VCaP (cell line): ENCODE measurements around the gene ATN1.

ENCODE experiments used
- H3K27ac ChIP-seq: fragments of 450-650 bp; 2 replicates; pipeline ENCODE4 v1.5.1; 2017
- TF ChIP-seq, protein P1 (sequence below): fragments of 450-650 bp; conservative IDR thresholded peaks from 2 replicates; pipeline ENCODE4 v1.5.1; 2017; ENCODE audit warnings: mild to moderate bottlenecking, moderate library complexity

Gene ATN1

DNA sequence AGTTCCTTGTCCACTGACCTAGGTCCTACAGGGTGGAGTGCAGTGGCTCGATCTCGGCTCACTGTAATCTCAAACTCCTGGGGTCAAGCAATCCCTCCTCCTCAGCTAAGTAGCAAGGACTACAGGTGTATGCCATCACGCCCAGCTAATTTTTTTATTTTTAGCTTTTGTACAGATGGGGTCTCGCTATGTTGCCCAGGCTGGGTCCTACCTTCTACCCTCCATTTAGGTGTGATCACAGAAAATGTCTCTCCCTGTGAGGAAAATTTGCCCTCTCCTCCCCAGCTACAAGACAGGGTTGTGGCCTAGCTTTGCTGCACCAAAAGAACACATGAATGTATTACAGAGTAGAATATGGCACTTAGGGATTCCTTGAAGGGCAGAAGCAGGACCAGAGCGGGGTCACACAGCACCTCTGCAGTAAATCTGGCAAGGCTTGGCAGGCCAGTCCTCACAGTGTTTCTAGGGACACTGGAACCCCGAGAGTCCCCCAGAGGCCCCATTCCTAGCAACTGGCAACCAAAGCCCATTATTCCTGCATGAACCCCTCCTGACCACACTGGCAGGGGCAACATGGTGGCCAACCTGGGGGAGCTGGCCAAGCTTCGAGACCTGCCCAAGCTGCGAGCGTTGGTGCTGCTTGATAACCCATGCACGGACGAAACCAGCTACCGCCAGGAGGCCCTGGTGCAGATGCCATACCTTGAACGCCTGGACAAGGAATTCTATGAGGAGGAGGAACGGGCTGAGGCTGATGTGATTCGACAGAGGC is 15.4 kb upstream of the ATN1 start:
- no peak overlapping the region for H3K27ac ChIP-seq
- TF ChIP-seq, protein P1, sequence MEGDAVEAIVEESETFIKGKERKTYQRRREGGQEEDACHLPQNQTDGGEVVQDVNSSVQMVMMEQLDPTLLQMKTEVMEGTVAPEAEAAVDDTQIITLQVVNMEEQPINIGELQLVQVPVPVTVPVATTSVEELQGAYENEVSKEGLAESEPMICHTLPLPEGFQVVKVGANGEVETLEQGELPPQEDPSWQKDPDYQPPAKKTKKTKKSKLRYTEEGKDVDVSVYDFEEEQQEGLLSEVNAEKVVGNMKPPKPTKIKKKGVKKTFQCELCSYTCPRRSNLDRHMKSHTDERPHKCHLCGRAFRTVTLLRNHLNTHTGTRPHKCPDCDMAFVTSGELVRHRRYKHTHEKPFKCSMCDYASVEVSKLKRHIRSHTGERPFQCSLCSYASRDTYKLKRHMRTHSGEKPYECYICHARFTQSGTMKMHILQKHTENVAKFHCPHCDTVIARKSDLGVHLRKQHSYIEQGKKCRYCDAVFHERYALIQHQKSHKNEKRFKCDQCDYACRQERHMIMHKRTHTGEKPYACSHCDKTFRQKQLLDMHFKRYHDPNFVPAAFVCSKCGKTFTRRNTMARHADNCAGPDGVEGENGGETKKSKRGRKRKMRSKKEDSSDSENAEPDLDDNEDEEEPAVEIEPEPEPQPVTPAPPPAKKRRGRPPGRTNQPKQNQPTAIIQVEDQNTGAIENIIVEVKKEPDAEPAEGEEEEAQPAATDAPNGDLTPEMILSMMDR, result no peak

DNA sequence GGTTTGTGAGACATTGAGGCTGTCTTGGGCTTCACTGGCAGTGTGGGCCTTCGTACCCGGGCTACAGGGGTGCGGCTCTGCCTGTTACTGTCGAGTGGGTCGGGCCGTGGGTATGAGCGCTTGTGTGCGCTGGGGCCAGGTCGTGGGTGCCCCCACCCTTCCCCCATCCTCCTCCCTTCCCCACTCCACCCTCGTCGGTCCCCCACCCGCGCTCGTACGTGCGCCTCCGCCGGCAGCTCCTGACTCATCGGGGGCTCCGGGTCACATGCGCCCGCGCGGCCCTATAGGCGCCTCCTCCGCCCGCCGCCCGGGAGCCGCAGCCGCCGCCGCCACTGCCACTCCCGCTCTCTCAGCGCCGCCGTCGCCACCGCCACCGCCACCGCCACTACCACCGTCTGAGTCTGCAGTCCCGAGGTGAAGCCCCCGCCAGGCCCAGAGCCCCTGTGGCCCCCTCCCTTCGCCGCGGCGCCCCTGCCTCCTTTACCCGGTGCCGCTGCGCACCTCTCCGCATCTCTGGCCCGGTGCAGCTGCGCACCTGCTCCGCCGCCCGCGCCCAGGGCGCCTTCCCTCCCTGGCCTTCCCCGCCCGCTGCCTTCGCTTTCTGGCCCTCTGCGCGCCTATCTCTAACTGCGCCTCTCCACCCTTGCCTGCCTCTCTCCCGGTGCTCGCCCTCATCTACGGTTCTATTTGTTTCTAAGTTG is 13.4 kb upstream of the ATN1 start, which contains the start of gene ENO2:
Gene ENO2, plus strand, starts transcription at position 335 of the 701 bp plus-strand sequence. CDS start 1,253 bp downstream, outside the sequence.
- H3K27ac ChIP-seq, result peak within 1 kb of the TSS; percentile 68
- TF ChIP-seq, protein P1, result no peak

DNA sequence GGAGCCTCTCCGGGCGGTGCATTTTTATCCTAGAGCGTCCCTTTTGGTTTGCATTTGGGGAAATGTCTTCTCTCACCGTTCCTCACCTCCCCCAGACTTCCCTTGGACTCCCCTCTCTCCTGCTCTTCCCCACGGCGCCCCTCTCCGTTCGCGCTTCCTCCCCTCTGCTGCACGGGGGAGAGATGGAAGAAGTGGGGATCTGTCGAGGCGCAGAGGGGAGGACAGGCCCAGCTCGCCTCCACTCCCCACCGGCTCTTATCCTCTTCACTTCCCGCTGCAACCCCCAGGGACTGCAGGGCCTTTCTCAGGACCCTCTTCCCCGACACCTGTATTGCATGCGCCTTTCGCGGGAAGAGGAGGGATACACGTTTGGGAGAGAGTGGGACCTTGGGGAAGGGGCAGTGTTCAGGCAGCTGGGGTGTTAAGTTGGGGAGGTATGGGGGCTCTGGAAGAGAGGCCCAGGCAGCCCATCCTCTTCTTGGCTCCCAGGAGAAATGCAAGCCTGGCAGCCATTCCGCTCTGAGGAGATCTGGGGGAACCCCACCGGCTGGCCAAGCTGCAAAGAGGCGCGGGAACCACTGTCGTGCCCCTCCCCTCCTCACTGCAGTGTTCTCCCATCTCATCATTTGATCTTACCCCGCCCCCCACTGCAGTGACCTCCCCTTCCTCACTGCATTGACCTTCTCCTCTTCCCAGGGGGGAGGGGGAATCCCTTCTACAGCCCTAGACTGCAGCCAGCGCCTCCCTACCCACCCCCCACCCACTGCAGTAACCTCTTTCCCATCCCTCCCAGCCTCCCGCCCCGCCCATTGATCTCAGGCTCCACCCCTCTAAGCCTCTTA is 12.6 kb upstream of the ATN1 start:
- TF ChIP-seq, protein P1, result no peak
- H3K27ac ChIP-seq, result peak overlapping the region; percentile 68

DNA sequence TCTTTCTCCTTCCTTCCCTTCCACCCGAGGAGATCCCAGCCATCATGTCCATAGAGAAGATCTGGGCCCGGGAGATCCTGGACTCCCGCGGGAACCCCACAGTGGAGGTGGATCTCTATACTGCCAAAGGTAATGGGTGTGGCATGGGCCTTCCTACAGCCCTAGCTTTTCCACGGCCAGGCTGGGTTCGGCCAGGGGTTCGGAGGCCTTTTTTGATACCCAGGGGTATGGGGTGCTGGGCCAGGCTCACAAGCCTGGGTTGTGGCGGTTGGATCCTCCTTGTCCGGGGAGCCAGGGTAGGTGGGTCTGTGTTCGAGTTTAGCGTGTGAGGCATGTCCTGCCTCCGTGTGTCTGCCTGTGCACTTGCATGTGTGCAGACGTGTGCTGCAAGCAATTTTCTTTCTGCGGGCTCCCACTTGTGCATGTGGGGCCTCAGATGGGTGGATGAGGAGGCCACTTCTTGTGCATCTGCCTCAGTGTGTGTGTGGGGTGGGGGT is 11.9 kb upstream of the ATN1 start:
- TF ChIP-seq, protein P1, result no peak
- no peak overlapping the region for H3K27ac ChIP-seq

DNA sequence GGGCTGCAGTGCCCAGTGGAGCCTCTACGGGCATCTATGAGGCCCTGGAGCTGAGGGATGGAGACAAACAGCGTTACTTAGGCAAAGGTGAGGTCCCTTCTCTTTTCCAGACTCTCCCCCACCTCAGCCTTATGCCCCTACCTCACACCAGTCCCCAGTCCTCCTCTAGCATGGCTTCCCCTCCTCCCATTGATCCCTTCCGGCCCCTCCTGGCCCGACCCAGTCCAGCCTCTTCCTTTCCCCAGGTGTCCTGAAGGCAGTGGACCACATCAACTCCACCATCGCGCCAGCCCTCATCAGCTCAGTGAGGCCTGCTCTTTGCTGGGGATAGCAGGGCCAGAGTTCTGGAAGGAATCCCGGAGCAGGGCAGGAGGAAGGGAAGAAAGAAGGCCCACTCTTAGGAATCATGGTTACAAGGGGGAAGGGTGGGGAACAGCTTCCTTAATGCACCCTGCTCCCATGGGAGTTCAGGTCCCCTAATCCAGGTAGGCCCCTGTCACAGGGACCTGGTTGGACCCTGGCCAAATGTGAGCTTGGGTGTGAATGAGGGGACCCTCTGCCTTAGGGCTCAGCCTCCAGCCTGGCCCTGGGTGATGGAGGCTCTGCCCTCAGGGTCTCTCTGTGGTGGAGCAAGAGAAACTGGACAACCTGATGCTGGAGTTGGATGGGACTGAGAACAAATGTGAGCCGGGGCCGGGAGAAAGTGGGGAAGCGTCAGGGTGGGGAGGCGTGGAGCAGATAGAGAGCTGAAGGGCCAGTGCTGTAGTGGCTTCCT is 11.1 kb upstream of the ATN1 start:
- H3K27ac ChIP-seq, result no peak overlapping the region
- TF ChIP-seq, protein P1, result no peak

DNA sequence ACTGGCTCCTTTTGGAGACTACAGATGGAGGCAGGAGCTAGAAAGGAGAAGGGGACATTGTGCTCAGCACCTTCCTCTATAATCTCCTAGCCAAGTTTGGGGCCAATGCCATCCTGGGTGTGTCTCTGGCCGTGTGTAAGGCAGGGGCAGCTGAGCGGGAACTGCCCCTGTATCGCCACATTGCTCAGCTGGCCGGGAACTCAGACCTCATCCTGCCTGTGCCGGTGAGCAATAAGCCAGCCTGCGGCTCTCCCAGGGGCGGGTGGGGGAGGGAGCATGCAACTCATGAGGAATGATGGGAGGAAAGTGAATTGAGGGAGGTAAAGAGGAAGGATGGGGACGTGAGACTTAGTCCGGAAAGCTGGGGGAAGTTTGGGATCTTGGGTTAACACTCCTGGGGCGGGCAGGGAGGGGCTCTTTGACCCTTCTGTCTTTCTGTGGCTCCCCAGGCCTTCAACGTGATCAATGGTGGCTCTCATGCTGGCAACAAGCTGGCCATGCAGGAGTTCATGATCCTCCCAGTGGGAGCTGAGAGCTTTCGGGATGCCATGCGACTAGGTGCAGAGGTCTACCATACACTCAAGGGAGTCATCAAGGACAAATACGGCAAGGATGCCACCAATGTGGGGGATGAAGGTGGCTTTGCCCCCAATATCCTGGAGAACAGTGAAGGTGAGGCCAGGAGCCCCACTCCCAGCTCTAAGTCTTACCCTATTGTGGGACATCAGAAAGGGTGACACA is 10.1 kb upstream of the ATN1 start:
- TF ChIP-seq, protein P1, result no peak
- H3K27ac ChIP-seq, result no peak overlapping the region
